Suprapubic skin (tissue), 4 donors: ENCODE results near the gene CRYBG3. TPM values are rescaled to one million over a fixed set of nuclear protein-coding genes. Genes with fewer than 3 reads are reported as not detected.

Experiments used
- DNase-seq, 2 donors: peaks; one replicate each; pipeline ENCODE4 v3.0.0-alpha.2; 2019; ENCODE audit warnings: low spot score in 2 of 2
- H3K27ac ChIP-seq: fragments of 200-600 bp; sonication (generic); one replicate; pipeline ENCODE4 v1.5.1; 2019
- H3K27me3 ChIP-seq: fragments of 200-600 bp; sonication (generic); one replicate; pipeline ENCODE4 v1.5.1; 2019
- H3K36me3 ChIP-seq: fragments of 200-600 bp; sonication (generic); one replicate; pipeline ENCODE4 v1.5.1; 2019
- H3K4me1 ChIP-seq: fragments of 200-600 bp; sonication (generic); one replicate; pipeline ENCODE4 v1.5.1; 2019
- H3K4me3 ChIP-seq: fragments of 200-600 bp; sonication (generic); one replicate; pipeline ENCODE4 v1.5.1; 2019; ENCODE audit warnings: mild to moderate bottlenecking
- H3K9me3 ChIP-seq: fragments of 200-600 bp; sonication (generic); one replicate; pipeline ENCODE4 v1.5.1; 2019
- CTCF ChIP-seq, 2 donors: fragments of 200-600 bp in 1 of 2; fragments of 450-650 bp in 1 of 2; sonication (generic) in 1 of 2; IDR thresholded peaks; one replicate each; pipeline ENCODE4 v1.5.1; 2016 to 2019; ENCODE audit warnings: antibody characterized with exemption in 2 of 2, mild to moderate bottlenecking in 1 of 2, moderate library complexity in 1 of 2
- EP300 ChIP-seq: sonication (generic); formaldehyde crosslinking; IDR thresholded peaks from one replicate; pipeline ENCODE4 v1.6.1; 2017; ENCODE audit warnings: antibody characterized with exemption
- POLR2A ChIP-seq, 2 donors: fragments of 450-650 bp; IDR thresholded peaks; one replicate each; pipeline ENCODE4 v1.6.1; 2017; ENCODE audit warnings: antibody characterized with exemption in 2 of 2, mild to moderate bottlenecking in 2 of 2, moderate library complexity in 2 of 2
- POLR2AphosphoS5 ChIP-seq, 3 donors: sonication (generic); formaldehyde crosslinking; IDR thresholded peaks; one replicate each; pipeline ENCODE4 v1.6.1; 2017; ENCODE audit warnings: antibody characterized with exemption in 3 of 3
- WGBS: methylation state at CpG from one replicate; pipeline ENCODE4 v1.1.5; 2018; 5-methylcytosine and 5-hydroxymethylcytosine counted together
- total RNA-seq, 4 donors: library from RNA; depleted of rRNA; stranded (reverse); fragments of >200 nt; gene quantifications; one replicate each; pipeline ENCODE4 v1.1.0, GENCODE V29; 2016

CRYBG3 gene
- total RNA-seq, 4 donors from 2014 or later: 28.8 to 49.6 (median 33.3) TPM

- Histone ChIP-seq H3K36me3 (no peaks in the 10 kb centered on the region), H3K27ac (no peak overlapping the region), H3K9me3 (peaks cover 7% of the 10 kb centered on the region), H3K27me3 (no peaks in the 10 kb centered on the region), H3K4me1 (no peaks in the 10 kb centered on the region), H3K4me3 (no peak overlapping the region)
- DNase-seq: no peak
- no peak for TF ChIP-seq POLR2AphosphoS5 (IDR thresholded peaks at IDR 0.05)
- no peak for TF ChIP-seq EP300
- no peak for TF ChIP-seq POLR2A (IDR thresholded peaks at IDR 0.05)
- no peak for TF ChIP-seq CTCF (IDR thresholded peaks at IDR 0.05)
- WGBS: 80% methylated on average over 6 of the region's 6 CpGs
These were observed 35.6 kb downstream of the CRYBG3 start for GRCh38 chr3:97857401-97857800.

- peaks cover 2% of the 10 kb centered on the region for H3K4me1 ChIP-seq
- no peak for DNase-seq
- peaks cover 7% of the 10 kb centered on the region for H3K36me3 ChIP-seq
- WGBS: 98% methylated on average over 2 of the region's 2 CpGs
- TF ChIP-seq EP300: no peak
- no peak for TF ChIP-seq CTCF (IDR thresholded peaks at IDR 0.05)
- no peak for TF ChIP-seq POLR2AphosphoS5 (IDR thresholded peaks at IDR 0.05)
- no peak for TF ChIP-seq POLR2A (IDR thresholded peaks at IDR 0.05)
- no peak overlapping the region for H3K27ac ChIP-seq
- H3K4me3 ChIP-seq: no peak overlapping the region
- H3K9me3 ChIP-seq: peaks cover 7% of the 10 kb centered on the region
- H3K27me3 ChIP-seq: no peaks in the 10 kb centered on the region
These were observed 38.6 kb downstream of the CRYBG3 start for GRCh38 chr3:97860364-97860763.

GRCh38 chr3:97862582-97862981 lies 40.8 kb downstream of the CRYBG3 start:
- H3K36me3 ChIP-seq: peaks cover 7% of the 10 kb centered on the region
- H3K9me3 ChIP-seq: peaks cover 5% of the 10 kb centered on the region
- 88% methylated on average over 1 of the region's 1 CpG for WGBS
- peaks cover 2% of the 10 kb centered on the region for H3K4me1 ChIP-seq
- H3K27me3 ChIP-seq: no peaks in the 10 kb centered on the region
- no peak overlapping the region for H3K4me3 ChIP-seq
- H3K27ac ChIP-seq: no peak overlapping the region
- TF ChIP-seq CTCF (IDR thresholded peaks at IDR 0.05) (no peak), POLR2A (IDR thresholded peaks at IDR 0.05) (no peak), EP300 (no peak), POLR2AphosphoS5 (IDR thresholded peaks at IDR 0.05) (no peak)
- no peak for DNase-seq

GRCh38 chr3:97863031-97863430 lies 41.2 kb downstream of the CRYBG3 start:
- H3K4me1 ChIP-seq: peaks cover 2% of the 10 kb centered on the region
- H3K9me3 ChIP-seq: peaks cover under 1% of the 10 kb centered on the region
- H3K4me3 ChIP-seq: no peak overlapping the region
- no peak overlapping the region for H3K27ac ChIP-seq
- H3K36me3 ChIP-seq: peaks cover 7% of the 10 kb centered on the region
- H3K27me3 ChIP-seq: no peaks in the 10 kb centered on the region
- TF ChIP-seq POLR2A (IDR thresholded peaks at IDR 0.05) (no peak), POLR2AphosphoS5 (IDR thresholded peaks at IDR 0.05) (no peak), CTCF (IDR thresholded peaks at IDR 0.05) (no peak), EP300 (no peak)
- 70% methylated on average over 1 of the region's 1 CpG for WGBS
- no peak for DNase-seq

GRCh38 chr3:97863775-97864174 lies 42.0 kb downstream of the CRYBG3 start:
- WGBS: 92% methylated on average over 3 of the region's 3 CpGs

More at GRCh38 chr3:97863775-97864174, 42.0 kb downstream of the CRYBG3 start:
- Histone ChIP-seq H3K4me3 (no peak overlapping the region), H3K27me3 (no peaks in the 10 kb centered on the region), H3K27ac (no peak overlapping the region), H3K9me3 (no peaks in the 10 kb centered on the region), H3K36me3 (peaks cover 7% of the 10 kb centered on the region), H3K4me1 (peaks cover 2% of the 10 kb centered on the region)
- no peak for DNase-seq
- TF ChIP-seq POLR2AphosphoS5 (IDR thresholded peaks at IDR 0.05) (no peak), POLR2A (IDR thresholded peaks at IDR 0.05) (no peak), CTCF (IDR thresholded peaks at IDR 0.05) (no peak), EP300 (no peak)
